Endometrium (tissue), 2 donors: Measurements from ENCODE around the gene MARCHF2.

Experiments
- FAIRE-seq: peaks from 2 replicates; lab custom pipeline; 2012; peaks lifted over from hg19 to GRCh38; lab: Jason Lieb, UNC
- donor health status: control.
- donor health status: control.

MARCHF2 gene

DNA sequence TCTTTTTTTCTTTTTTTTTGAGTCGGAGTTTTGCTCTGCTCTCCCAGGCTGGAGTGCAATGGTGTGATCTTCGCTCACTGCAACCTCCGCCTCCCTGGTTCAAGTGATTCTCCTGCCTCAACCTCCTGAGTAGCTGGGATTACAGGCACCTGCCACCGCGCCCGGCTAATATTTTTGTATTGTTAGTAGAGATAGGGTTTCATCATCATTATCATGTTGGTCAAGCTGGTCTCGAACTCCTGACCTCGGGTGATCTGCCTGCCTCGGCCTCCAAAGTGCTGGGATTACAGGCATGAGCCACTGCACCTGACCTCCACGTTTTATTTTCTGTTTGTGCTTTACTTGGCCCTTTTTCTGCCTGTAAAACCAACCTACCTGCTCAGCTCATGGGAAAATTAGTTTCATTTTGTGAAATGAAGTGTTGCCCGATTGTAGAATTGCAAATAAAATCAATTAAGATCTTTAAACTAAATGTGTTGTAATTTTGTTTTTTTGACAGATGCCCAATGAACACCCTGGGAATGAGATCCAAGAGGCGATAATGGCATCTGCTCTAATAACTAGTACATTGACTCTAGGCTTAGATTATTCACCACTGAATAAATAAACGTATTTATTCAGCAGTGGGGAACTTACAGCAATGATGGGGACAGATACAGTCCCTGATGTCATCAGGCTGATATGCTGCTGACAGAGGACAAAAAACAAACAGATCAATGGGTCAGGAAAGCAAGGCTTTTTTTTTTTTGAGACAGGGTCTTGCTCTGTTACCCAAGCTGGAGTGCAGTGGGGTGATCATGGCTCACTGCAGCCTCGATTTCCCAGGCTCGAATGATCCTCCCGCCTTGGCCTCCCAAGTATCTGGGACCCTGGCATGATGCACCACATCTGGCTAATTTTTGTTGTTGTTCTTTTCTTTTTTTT is 25.2 kb upstream of the MARCHF2 start:
- FAIRE-seq: no peak

DNA sequence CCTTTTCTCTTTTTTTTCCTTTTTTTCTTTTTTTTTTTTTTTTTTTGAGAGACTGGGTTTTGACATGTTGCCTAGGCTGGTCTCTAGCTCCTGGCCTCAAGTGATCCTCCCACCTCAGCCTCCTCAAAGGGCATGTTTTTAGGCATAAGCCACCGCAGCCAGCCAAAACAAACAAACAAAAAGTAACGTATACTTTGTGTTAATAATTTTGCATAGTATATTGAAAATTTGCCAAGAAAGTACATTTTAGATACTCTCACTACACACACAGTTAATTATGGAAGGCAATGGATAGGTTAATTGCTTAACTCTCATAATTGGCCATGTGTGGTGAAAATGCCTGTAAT is 24.5 kb upstream of the MARCHF2 start:
- FAIRE-seq: no peak

DNA sequence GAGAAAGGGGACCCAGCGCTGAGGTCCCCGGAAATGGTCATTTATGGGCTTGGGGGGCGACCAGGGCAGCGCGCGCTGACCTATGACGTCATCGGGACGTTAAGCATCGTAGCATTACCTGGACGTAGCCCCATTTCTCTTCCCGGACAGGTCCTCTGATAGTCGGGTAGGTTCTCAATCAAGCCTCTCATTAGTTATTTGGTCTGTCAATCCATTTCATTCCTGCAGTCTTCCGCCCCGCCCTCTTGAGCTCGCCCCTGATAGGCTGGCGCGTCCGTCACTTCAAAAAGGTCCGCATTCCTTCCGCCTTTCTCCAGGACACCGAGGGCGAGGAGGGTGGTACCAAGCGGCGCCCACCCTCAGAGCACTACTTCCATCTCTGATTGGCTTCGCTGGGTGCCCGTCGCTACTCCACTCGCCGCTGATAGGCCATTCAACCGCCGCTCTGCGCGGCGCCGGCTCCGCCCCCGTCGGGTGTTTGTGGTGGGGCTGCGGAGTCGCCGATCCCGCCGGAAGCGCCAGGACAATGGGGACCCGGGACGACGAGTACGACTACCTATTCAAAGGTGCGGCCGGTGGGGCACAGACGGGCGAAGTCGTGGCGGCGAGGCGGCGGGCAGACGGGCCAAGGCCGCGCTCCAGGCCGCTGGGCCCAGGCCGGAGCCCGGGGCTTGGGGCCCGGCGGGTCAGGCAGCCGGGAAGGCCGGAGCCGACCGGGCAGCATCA is 23.1 kb upstream of the MARCHF2 start, which contains the start of gene RAB11B:
Gene RAB11B, plus strand, starts transcription at position 470 of the 726 bp plus-strand sequence. Its CDS starts 57 bp downstream, at position 527.
- peak; percentile 100 for FAIRE-seq

DNA sequence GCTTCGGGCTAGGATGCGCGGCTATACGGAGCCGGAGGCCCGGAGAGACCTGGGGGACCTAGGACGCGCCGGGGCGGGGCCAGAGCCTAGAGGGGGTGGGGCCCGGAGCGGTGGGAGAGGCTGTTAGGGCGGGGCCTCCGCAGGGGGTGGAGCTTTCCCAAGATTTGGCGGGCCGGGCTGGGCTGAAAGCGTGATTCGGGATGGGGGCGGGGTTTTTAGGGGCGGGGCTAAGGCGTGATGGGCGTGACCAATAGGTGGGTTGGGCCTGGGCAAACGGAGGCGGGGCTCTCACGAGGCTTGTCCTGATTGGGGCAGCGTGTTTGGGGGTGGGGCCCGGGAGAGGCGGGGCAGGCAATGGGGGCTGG is 22.5 kb upstream of the MARCHF2 start:
- FAIRE-seq: no peak

DNA sequence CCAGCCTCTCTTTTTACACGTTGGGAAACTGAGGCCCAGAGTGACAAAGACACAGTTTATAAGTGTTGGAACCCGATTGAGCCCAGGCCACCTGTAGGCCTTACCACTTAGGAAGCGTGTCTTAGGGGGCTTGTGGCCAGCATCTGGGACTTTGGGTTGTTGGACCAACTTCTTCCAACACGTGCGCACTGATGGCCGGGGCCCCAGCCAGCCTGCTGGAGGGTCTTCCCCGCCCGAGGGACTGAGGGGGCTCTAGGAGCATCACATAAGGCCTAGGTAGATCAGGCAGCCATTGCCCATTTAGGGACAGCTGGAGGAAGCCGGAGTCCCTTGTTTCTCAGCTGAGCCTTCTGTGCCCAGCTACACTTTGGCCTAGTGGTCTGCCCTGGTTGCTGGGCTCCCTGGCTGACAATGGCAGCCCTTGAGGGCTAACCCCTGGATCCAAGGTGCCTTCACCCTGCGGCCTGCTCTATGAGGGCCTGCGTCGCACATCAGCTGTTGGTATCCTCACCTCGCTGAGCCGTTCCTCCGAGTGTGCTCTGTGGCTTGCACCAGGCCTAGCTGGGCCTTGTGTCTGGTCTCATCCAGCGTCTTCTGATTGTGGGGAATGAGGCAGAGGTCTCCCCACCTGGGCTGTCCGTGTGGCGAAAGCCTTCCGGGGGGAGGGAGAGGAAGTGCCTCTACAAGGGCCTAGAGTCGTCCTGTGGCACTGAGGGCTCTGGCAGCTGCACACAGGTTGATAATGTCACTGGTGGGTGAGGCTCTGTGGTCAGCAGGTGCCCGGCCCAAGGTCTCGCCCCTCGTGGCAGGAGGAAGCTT is 21.7 kb upstream of the MARCHF2 start:
- no peak for FAIRE-seq

DNA sequence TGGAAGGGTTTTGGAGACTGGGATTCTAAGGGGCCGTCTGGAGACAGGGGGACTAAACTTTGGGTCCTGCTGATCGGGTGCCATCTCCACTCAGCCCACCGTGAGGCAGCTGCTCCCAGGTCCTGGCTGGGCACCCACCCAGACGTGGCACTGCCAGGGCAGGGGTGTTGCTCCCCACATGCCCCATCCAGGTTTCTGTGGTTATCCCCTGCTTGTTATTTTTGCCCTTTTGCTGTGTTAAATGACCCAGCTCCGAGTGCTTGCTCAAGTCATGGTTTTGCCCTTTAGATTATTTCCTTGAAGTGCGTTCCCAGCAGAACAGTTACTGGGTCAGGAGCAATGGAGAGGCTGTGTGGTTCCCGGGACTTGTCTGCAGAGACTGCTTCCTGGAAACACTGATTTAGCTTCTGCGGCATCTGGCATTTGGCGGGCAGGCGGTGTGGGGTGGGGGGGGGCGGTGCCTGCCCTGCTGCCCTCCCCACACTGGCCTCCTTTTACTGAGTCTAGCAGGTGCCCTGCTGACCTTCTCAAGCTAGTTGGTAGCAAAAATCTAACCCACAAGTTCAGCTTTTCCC is 21.0 kb upstream of the MARCHF2 start:
- FAIRE-seq: no peak

DNA sequence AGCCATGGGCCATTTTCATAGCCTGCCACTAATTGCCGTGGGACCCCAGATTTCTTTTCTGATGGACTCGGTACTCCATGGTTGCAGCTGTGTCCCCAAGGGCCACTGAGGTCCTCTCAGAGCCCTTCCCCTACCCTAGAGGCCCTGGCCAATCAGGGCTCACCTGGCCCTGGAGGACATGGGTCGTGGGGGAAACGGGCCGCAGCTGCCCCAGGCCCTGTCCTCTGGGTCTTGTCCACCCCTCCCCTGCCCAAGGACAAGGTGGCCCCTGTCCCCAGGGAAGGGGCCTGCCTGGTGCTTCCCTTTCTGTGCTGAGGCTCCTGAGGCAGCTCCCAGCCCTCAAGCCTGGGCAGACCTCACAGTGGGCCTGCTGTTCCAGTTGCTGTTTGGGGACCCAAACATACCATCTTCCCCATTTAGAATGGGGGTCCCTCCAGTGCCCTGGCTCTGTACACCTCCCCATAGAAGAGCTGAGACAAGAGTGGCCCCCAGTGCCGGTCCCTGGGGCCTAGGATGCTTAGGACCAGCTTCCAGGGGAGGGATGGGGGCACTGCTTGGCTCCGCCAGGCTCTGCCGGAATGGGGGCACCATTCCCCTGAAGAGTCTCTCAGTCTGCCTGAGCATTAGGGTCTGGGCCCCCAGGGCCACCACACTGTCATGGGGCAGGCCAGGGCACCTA is 19.8 kb upstream of the MARCHF2 start:
- FAIRE-seq: no peak

DNA sequence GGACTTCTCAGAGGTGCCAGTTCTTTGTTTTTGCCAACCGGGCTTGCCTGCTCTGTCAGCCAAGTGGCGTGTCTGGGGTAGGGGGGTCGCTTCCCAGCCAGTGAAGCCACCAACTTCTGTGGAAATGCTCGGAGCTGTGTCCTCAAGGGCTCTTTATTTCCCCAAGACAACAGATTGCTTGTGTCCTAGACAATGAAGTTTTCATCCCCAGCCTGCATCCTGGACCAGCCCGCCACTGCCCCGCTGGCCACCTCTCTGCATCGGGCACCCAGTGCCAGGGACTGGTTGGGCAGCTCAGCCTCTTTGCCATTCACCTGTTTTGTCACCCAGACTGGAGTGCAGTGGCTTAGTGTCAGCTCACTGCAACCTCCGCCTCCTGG is 19.2 kb upstream of the MARCHF2 start:
- FAIRE-seq: no peak

DNA sequence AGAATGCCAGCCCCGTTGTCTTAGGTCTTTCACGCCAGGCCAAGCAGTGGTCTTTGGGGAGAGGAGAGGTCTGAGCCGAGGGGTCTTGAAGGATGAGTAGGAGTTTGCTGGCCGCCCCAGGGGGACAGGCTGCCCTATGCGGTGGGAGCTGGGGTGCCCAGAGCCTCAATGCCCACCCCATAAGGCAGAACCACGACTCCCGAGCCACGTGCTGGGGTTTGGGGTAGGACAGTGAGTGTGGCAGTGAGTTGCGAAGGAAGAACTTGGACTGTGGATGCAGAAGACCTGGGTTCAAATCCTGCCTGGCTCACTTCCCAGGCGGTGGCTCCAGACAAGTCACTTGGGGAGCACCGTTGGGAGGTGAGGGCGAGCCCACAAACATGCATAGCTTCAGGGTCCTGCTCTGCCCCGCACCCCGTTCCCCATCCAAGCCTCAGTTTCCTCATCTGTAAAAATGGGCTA is 17.5 kb upstream of the MARCHF2 start:
- FAIRE-seq: no peak

DNA sequence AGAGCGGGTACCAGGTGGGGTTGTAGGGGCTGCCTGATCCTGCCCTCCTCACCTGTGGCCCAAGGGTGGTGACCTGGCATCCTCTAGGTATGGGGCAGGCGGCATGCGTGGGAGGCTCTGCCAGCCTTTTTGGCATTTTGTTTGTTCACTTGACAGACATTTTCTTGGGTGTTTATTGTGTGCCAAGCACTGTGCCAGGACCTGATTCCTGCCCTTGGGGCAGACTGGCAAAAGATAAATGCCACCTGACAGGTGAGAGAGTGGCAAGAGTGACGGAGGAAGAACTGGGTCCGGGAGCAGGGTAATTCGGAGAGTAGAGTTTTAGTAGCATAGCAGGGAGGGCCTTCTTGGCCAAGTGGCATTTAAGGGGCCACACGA is 16.9 kb upstream of the MARCHF2 start:
- FAIRE-seq: no peak

DNA sequence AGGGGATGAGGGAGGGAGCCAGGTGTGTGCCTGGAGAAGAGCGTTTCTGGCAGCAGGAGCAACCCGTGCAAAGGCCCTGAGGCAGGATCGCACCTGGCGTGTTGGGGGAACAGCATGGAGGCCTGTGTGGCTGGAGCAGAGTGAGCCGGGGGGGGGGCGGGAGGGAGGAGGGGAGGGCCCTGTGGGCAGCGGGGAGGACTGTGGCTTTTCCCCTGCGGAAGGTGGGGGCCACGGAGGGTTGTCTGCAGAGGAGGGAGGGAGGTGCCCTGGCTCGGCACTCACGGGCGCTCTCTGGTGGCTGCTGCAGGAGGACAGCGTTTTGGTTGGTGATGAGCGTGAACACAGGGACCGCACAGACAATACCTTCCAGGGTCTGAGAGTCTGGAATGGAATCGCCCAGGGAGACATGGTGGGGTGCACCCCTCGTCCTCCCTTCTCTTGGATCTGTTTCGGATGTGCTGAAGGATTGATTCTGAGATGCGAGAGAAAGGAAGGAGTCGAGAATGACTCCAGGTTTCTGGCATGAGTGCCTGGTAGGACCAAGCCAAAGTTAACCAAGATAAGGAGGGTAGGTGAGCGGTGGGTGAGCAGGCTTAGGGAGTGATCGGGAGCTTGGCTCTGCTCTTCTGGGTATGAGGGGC is 16.4 kb upstream of the MARCHF2 start:
- no peak for FAIRE-seq

DNA sequence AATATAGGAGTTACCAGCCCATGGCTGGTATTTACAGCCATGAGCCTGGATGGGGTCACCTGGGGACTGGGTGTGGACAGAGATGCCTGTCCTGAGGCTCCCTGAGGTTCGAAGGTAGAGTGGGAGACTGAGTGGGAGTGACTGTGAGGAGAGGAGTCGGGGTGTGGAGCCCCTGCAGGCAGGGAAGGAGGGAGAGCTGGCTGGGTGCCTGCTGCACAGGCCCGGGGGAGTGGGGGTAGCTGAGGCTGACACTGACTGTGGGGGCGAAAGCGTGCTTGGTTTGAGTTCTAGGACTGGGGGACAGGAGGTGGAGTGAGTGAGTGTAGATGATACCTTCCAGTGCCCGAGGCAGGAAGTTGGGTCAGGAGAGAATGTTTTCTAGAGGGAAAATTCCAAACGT is 15.8 kb upstream of the MARCHF2 start:
- no peak for FAIRE-seq

DNA sequence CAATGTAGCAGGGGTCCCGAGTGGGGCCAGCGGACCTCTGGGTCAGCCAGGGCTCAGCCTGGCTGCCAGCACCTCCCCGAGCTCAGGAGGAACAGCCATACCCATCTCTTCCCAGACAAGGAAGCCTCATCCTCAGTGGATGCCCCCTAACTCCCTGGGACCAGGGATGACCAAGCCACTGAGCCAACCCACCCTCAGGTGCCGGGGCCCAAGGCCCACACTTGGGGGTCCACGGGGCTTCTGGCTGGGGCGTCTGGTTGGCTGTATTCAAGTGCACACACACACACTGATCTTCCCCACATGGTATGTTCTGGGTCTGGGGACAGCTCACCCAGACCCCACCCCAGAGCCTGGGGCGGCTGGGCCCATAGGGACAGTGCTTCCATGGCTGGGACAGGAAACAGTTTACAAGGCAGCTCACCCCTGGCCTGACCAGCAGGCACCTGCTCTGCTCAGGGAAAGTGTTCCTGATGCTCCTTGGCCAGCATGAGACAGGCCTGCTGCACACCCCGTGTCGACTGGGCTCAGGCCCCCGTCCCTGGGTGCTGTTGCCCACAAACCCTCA is 15.3 kb upstream of the MARCHF2 start:
- no peak for FAIRE-seq

DNA sequence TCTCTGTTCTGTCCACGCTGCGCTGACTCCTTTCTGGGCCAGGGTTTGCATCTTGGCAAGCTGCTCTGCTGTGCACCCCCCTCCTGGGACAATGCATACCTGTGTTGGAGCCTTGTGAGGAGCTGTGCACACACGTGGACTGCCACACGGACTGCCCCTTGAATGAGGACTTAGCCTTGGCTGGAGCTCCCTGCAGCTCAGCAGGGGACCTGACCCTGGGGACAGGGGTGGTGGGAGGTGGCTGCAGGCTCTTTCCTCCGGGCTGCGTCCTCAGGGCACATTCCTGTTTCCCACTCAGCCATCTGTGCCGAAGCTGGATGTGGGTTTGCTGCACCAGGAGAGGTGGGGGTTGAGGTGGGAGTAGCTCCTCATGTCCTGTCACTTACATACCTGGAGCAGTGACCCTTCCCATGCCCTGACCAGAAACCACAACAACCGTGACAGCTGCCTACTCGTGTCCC is 14.8 kb upstream of the MARCHF2 start:
- no peak for FAIRE-seq

DNA sequence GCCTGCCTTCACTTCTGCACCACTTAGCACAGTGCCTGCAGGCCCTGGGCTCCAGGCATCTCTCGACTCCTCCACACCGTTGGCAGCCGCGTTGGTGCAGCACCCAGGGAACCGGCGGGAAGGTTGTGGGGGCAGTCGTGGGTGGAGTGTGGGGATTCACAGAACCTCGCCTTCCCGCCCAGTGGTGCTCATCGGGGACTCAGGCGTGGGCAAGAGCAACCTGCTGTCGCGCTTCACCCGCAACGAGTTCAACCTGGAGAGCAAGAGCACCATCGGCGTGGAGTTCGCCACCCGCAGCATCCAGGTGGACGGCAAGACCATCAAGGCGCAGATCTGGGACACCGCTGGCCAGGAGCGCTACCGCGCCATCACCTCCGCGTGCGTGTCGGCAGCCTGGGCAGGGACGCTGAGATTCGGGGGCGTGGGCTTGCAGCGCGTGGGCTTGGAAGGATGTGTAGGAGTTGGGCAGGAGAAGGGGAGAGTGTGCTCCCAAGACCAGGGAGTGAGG is 13.4 kb upstream of the MARCHF2 start:
- no peak for FAIRE-seq

DNA sequence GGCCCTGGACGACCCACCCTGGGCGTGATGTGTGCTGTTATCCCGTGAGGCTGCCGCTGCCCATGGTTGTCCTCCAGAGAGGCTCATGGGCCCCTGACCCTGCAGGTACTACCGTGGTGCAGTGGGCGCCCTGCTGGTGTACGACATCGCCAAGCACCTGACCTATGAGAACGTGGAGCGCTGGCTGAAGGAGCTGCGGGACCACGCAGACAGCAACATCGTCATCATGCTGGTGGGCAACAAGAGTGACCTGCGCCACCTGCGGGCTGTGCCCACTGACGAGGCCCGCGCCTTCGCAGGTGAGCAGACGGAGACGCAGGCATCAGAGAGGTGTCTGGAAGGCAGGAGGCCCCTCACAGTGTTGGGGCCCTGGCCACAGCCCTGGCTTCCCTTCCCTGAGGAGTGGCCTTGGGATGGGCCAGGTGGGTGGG is 11.1 kb upstream of the MARCHF2 start:
- FAIRE-seq: no peak

DNA sequence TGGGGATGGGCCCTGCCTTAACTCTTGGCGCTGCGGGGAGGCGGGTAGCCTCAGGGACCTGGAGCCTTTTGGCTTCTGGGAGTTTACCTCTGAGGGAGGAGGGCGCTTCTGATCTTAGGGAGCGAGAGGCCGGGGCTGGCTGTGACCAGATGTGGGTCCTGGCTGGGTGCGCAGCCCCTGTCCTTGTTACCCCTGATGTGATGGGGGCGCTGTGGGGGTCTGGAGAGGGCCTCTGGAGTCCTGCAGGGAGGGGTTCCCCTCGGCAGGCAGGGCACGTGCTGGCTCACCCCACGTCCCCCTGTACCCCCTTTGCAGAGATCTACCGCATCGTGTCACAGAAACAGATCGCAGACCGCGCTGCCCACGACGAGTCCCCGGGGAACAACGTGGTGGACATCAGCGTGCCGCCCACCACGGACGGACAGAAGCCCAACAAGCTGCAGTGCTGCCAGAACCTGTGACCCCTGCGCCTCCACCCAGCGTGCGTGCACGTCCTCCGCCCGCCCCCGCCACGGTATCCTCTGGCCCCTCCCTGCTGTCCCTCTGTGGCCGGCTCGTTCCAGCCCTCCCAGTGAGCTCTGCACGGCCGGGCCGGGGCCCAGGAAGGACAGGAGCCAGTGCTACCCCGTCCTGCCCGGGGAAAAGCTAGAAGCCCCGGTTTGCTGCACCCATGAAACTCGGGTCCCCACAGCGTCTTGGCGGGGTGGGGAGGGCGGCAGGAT is 9.8 kb upstream of the MARCHF2 start:
- no peak for FAIRE-seq

DNA sequence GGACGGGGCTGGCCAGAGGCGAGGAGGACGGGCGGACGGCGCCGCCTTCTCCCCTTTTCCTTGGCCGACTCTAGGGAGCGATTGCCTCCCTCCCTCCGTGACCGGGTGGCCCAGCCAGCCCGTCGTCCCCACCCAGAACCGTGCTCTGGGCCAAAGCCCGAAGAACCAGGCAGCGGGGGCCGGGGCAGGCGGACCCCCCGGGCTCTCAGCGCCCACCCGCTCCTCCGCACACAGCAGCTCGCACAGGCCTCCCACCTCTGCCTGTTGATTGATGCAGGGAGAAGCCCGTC is 9.3 kb upstream of the MARCHF2 start:
- no peak for FAIRE-seq

DNA sequence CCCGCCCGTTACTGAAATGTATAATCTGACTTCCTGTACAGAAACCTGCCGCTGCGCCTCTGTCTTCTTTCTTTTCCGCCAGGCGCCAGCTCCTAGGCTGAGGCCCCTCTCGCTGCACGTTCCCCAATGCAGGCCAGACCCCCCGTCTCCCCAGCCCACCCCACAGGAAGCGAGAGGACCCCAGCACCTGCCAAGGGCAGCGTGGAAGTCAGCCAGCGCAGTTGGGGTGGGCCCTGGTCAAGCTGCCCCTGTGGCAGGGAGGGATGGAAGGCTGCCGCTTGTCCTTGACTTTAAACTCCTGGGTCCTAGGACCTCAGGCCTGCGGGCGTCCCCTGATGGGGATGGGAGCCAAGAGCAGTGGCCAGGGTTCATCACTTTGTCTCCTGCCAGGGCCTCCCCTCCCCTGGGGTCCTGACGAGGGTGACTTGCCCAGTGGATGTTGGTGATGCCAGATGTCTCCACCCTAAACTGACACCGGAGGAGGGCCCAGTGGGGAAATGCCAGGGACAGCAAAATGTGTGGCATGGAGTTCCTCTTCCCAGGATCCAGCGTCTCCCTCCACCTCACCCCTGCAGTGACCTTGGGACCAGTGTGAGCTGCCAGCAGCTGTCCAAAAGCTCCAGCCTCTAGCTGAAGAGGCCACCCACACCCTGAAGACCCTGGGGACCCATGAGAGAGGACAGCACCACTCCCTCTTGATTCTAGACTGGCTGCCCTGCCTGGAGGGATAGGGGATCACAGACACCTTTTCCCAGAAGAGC is 8.5 kb upstream of the MARCHF2 start:
- FAIRE-seq: no peak
